ENCODE results near the gene ZNF275. TPM values are rescaled to one million over a fixed set of nuclear protein-coding genes. Genes with fewer than 3 reads are reported as not detected.

ZNF275 gene
- total and polyA plus RNA-seq, 2 donors (not counting 1 experiment from before 2014, with no cell fraction given), result 8.8 to 17.6 TPM

- no peak overlapping the region for H3K9ac ChIP-seq (ENCODE audit: low read length)
- no peak overlapping the region for H2AFZ ChIP-seq (ENCODE audit: insufficient read depth, low read depth, low read length, poor library complexity, severe bottlenecking)
- no peak overlapping the region for H3K4me2 ChIP-seq (replicated peaks; ENCODE audit: low read depth, low read length, poor library complexity, severe bottlenecking)
- H3K4me3 ChIP-seq (ENCODE audit: control extremely low read depth in 1 of 5, extremely low read depth in 1 of 5, insufficient read depth in 1 of 5, low read depth in 2 of 5, low read length in 4 of 5), result no peak overlapping the region
- intact Hi-C loops (cut with micrococcal nuclease), result no loop called here
- ATAC-seq (ENCODE audit: low read depth) (no peak), DNase-seq (no peak)
- Mint-ChIP-seq H3K4me1 (peaks cover 53% of the 10 kb centered on the region), H3K9me3 (ENCODE audit: insufficient read depth) (peaks cover 3% of the 10 kb centered on the region), H3K27ac (no peak overlapping the region), H3K27me3 (no peaks in the 10 kb centered on the region), H3K4me3 (no peak overlapping the region)
- H3K36me3 ChIP-seq (replicated peaks in 1 of 2; ENCODE audit: control extremely low read depth in 1 of 2, control insufficient read depth in 1 of 2, extremely low read depth in 1 of 2, insufficient read depth in 2 of 2, low read length in 1 of 2), result peaks cover 2 to 22% of the 10 kb centered on the region in 2 experiments
- no peak for TF ChIP-seq EZH2 (IDR thresholded peaks at IDR 0.05; ENCODE audit: borderline replicate concordance, insufficient read depth, low read depth, low read length, poor library complexity, severe bottlenecking)
- TF ChIP-seq CTCF (IDR thresholded peaks at IDR 0.05), result no peak
- no peak overlapping the region for H3K27ac ChIP-seq (ENCODE audit: low read length in 2 of 2)
- H3K9me3 ChIP-seq (ENCODE audit: control extremely low read depth in 1 of 3, control insufficient read depth in 2 of 3, insufficient read depth in 1 of 3, low read length in 2 of 3), result peaks cover 0 to 1% (median 0%) of the 10 kb centered on the region in 3 donors
- ChIA-PET POLR2A (no interaction called here), CTCF (no interaction called here)
- no peaks in the 10 kb centered on the region for H3K27me3 ChIP-seq (replicated peaks in 1 of 4; ENCODE audit: control extremely low read depth in 1 of 4, control insufficient read depth in 3 of 4, insufficient read depth in 4 of 4, low read length in 3 of 4)
- peaks cover 34 to 35% of the 10 kb centered on the region in 2 donors for H3K4me1 ChIP-seq (ENCODE audit: control insufficient read depth in 2 of 2, insufficient read depth in 2 of 2, low read length in 2 of 2)
- peaks cover 70% of the 10 kb centered on the region for H3K79me2 ChIP-seq (ENCODE audit: control insufficient read depth, insufficient read depth, low read length)
- H4K20me1 ChIP-seq (ENCODE audit: control insufficient read depth, insufficient read depth, low read length, poor library complexity, severe bottlenecking), result no peaks in the 10 kb centered on the region
- 100% methylated on average over 1 of the region's 4 CpGs for WGBS (ENCODE audit: insufficient coverage)
These were observed 5.7 kb downstream of the ZNF275 start for GRCh38 chrX:153339662-153340061.

GRCh38 chrX:153340111-153340510, 6.2 kb downstream of the ZNF275 start:
- Histone ChIP-seq H4K20me1 (ENCODE audit: control insufficient read depth, insufficient read depth, low read length, poor library complexity, severe bottlenecking) (no peaks in the 10 kb centered on the region), H3K27me3 (replicated peaks in 1 of 4; ENCODE audit: control extremely low read depth in 1 of 4, control insufficient read depth in 3 of 4, insufficient read depth in 4 of 4, low read length in 3 of 4) (no peaks in the 10 kb centered on the region), H3K36me3 (replicated peaks in 1 of 2; ENCODE audit: control extremely low read depth in 1 of 2, control insufficient read depth in 1 of 2, extremely low read depth in 1 of 2, insufficient read depth in 2 of 2, low read length in 1 of 2) (peaks cover 2 to 24% of the 10 kb centered on the region in 2 experiments), H3K4me2 (replicated peaks; ENCODE audit: low read depth, low read length, poor library complexity, severe bottlenecking) (no peak overlapping the region), H3K4me3 (ENCODE audit: control extremely low read depth in 1 of 5, extremely low read depth in 1 of 5, insufficient read depth in 1 of 5, low read depth in 2 of 5, low read length in 4 of 5) (no peak overlapping the region), H3K9ac (ENCODE audit: low read length) (no peak overlapping the region), H3K79me2 (ENCODE audit: control insufficient read depth, insufficient read depth, low read length) (peaks cover 66% of the 10 kb centered on the region), H3K4me1 (ENCODE audit: control insufficient read depth in 2 of 2, insufficient read depth in 2 of 2, low read length in 2 of 2) (peaks cover 30 to 31% of the 10 kb centered on the region in 2 donors), H3K27ac (ENCODE audit: low read length in 2 of 2) (no peak overlapping the region), H2AFZ (ENCODE audit: insufficient read depth, low read depth, low read length, poor library complexity, severe bottlenecking) (no peak overlapping the region), H3K9me3 (ENCODE audit: control extremely low read depth in 1 of 3, control insufficient read depth in 2 of 3, insufficient read depth in 1 of 3, low read length in 2 of 3) (peaks cover 0 to 1% (median 0%) of the 10 kb centered on the region in 3 donors)
- Mint-ChIP-seq H3K4me3 (no peak overlapping the region), H3K27me3 (no peaks in the 10 kb centered on the region), H3K9me3 (ENCODE audit: insufficient read depth) (peaks cover 3% of the 10 kb centered on the region), H3K27ac (no peak overlapping the region), H3K4me1 (peaks cover 50% of the 10 kb centered on the region)
- TF ChIP-seq CTCF (IDR thresholded peaks at IDR 0.05) (no peak), EZH2 (IDR thresholded peaks at IDR 0.05; ENCODE audit: borderline replicate concordance, insufficient read depth, low read depth, low read length, poor library complexity, severe bottlenecking) (no peak)
- no peak for ATAC-seq (ENCODE audit: low read depth)
- 100% methylated on average over 3 of the region's 6 CpGs for WGBS (ENCODE audit: insufficient coverage)
- no peak for DNase-seq
- POLR2A ChIA-PET, result no interaction called here
- CTCF ChIA-PET, result no interaction called here
- intact Hi-C loops (cut with micrococcal nuclease), result no loop called here
